Measurements from ENCODE around the gene KIAA1958.

DNA sequence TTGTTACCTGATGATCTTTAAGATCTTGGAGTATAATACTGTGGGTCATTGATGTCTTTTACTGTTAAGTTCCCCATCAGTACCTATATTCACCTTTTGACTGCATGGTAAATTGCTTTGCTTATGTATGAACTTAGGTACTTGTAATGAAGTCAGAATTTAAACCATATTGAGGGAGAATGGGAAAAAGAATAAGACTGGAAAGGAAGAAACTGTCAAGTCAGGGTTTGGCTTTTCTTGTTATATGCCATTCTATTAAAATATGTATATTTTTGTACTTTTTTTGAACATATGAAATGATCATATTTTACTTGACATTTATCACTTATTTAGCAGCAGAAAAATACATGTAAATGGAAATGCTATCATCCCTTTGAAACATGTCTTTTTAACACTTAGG lies 58.6 kb downstream of the KIAA1958 start:
- no peak for TF ChIP-seq POLR2A (IDR thresholded peaks at IDR 0.05; ENCODE audit: low read length)
- TF ChIP-seq, protein P1, sequence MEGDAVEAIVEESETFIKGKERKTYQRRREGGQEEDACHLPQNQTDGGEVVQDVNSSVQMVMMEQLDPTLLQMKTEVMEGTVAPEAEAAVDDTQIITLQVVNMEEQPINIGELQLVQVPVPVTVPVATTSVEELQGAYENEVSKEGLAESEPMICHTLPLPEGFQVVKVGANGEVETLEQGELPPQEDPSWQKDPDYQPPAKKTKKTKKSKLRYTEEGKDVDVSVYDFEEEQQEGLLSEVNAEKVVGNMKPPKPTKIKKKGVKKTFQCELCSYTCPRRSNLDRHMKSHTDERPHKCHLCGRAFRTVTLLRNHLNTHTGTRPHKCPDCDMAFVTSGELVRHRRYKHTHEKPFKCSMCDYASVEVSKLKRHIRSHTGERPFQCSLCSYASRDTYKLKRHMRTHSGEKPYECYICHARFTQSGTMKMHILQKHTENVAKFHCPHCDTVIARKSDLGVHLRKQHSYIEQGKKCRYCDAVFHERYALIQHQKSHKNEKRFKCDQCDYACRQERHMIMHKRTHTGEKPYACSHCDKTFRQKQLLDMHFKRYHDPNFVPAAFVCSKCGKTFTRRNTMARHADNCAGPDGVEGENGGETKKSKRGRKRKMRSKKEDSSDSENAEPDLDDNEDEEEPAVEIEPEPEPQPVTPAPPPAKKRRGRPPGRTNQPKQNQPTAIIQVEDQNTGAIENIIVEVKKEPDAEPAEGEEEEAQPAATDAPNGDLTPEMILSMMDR (IDR thresholded peaks at IDR 0.05), result no peak
- TF ChIP-seq EP300 (IDR thresholded peaks at IDR 0.05), result no peak
- TF ChIP-seq NPAS2 (CRISPR knock-in tag; IDR thresholded peaks at IDR 0.05; ENCODE audit: borderline replicate concordance), result no peak
